Heart right ventricle (tissue), 16 donors: ENCODE data around the gene KSR1. TPM values are rescaled to one million over a fixed set of nuclear protein-coding genes. Genes with fewer than 3 reads are reported as not detected.

Experiments used
- ATAC-seq, 8 donors: fragments of 200-7000 bp; cut with Tn5 transposase; one replicate each; pipeline ENCODE4 v1.9.1; 2020; ENCODE audit warnings: mild to moderate bottlenecking in 8 of 8, moderate library complexity in 8 of 8, moderate number of reproducible peaks in 1 of 8
- DNase-seq, 2 donors: peaks; one replicate each; pipeline ENCODE4 v3.0.0-alpha.2; 2020
- H3K27ac ChIP-seq, 10 donors: fragments of 200-600 bp; sonication (generic) in 2 of 10; one replicate each; pipeline versions ENCODE4 v1.5.0 to v1.8.0; 2020 to 2022; ENCODE audit warnings: mild to moderate bottlenecking in 3 of 10
- H3K27me3 ChIP-seq, 7 donors: fragments of 200-600 bp; one replicate each; pipeline ENCODE4 v1.8.0; 2021 to 2022; ENCODE audit warnings: mild to moderate bottlenecking in 2 of 7
- H3K36me3 ChIP-seq, 9 donors: fragments of 200-600 bp; sonication (generic) in 1 of 9; one replicate each; pipeline versions ENCODE4 v1.5.0 to v1.8.0; 2020 to 2022; ENCODE audit warnings: mild to moderate bottlenecking in 2 of 9
- H3K4me1 ChIP-seq, 9 donors: fragments of 200-600 bp; sonication (generic) in 1 of 9; one replicate each; pipeline versions ENCODE4 v1.5.0 to v1.8.0; 2020 to 2022; ENCODE audit warnings: mild to moderate bottlenecking in 4 of 9
- H3K4me3 ChIP-seq, 10 donors: fragments of 200-600 bp; sonication (generic) in 2 of 10; one replicate each; pipeline versions ENCODE4 v1.5.0 to v1.8.0; 2020 to 2022; ENCODE audit warnings: mild to moderate bottlenecking in 7 of 10, moderate library complexity in 2 of 10
- H3K9me3 ChIP-seq, 11 donors: fragments of 200-600 bp in 10 of 11; sonication (generic) in 2 of 11; one replicate each; pipeline versions ENCODE4 v1.5.0 to v1.8.0; 2013 to 2022; ENCODE audit warnings: mild to moderate bottlenecking in 2 of 11, control low read depth in 1 of 11, moderate library complexity in 1 of 11
- CTCF ChIP-seq, 9 donors: fragments of 200-600 bp; sonication (generic) in 2 of 9; IDR thresholded peaks; one replicate each; pipeline versions ENCODE4 v1.5.0 to v1.8.0; 2021 to 2022; ENCODE audit warnings: antibody characterized with exemption in 9 of 9, mild to moderate bottlenecking in 5 of 9, moderate library complexity in 1 of 9
- WGBS, 2 donors: extraction: QIAGEN DNeasy Blood & Tissue Kit; methylation state at CpG; one replicate each; pipeline ENCODE4 v1.1.7; 2013; ENCODE audit warnings: inconsistent platforms in 1 of 2; 5-methylcytosine and 5-hydroxymethylcytosine counted together
- intact Hi-C, 10 donors: fragments of 100-400 bp; cut with DNase I; formaldehyde crosslinking; loops; one replicate each; pipeline versions ENCODE4 v1.11.1 to v1.14.2; 2022
- polyA plus RNA-seq, 2 donors: library from polyadenylated mRNA; stranded (reverse); fragments of 200-250 nt; gene quantifications; one replicate each; pipeline ENCODE4 v1.2.3, GENCODE V29; 2013
- total RNA-seq, 10 donors: library from RNA; stranded (reverse); fragmentation: NEBNext Ultra II Directional in 3 of 10; extraction: Animal tissue kit (Norgen Biotek cat#: 25700) in 3 of 10; gene quantifications; one replicate each; pipeline versions ENCODE4 v1.2.1 to v1.2.4, GENCODE V29; 2021 to 2023
- donor health status: Arrhythmogenic right ventricular cardiomyopathy.
- donor health status: ischemic (EF 13 %, LVEDD 7.1; RV severe dilation, severe dysfunction).
- donor health status: healthy with polysubstance abuse.
- donor health status: DM: no; HTN: yes; CAD: no.
- donor health status: DM: no; HTN: no; CAD: no.
- donor health status: ischemic (EF 25% LVEDD 6.9; RV normal size, moderate dysfunction).
- donor health status: ischemic (EF 25% LVEDD 5.7; RV mildly dilated, moderate dysfunction).
- donor health status: healthy.
- donor health status: DM: yes; HTN: yes; CAD: no.
- donor health status: Ischemic cardiomyopathy.
- donor health status: ischemic (EF 35%, LVEDD 5.7; RV mildly dilated, moderate dysfunction).
- donor health status: nonischemic (EF 11% LVEDD 7.7; RV severe dilation, severe dysfunction).
- donor health status: DM: yes; HTN: yes; CAD: no.
- donor health status: PGD.
- donor health status: ischemic (EF 29% LVEDD 5.4; RV normal size, mild dysfunction).
- donor health status: nonischemic (EF 23%, LVEDD 6.1; RV moderate dilation, normal function).

Gene KSR1
- total and polyA plus RNA-seq, 12 donors = 5.6 to 19.6 (median 8.6) TPM

DNA sequence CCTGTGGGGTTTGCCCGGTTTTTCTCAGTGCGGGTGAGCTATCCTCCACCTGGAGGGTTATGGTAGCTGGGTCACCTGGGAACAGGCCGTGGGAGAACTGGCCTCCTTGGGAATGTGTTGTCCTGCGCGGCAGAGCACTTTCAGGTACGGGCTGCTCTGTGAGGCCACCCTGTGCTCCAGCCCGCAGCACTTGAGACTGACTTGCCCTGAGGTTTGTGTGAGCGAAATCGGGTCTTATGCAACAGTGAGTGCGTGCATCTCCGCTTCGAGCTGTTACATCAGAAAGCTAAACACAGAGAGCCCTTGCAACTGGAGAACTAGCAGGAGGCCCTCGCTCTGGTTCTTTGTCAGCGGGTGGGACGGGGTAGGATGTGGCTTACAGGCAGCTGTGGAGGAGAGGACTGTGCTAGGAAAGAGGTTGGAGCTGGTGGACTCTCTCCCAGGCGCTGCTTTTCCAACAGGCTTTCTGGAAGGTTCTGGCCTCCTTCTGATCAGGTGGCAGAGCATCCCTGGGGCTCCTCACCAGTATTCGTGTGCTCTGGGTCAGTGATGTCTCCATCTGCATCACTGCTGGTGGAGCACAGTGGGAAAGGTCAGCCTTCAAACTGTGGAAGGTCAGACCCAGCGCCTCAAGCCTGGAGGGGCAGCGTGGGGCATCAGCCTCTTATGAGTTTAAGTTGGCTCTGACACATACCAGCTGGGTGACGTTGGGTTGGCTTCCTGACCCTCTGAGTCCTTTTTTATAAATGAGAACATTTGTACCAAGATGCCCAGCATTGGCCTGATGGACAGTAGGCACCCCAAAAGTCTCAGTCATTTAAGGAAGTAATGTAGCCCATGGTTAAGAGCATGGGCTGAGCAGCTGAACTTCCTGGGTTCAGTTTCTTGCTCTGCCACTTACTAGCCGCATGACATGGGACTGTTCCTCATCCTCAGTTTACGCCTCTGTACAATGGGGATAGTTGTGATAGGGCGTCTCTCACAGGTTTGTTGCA, 76.3 kb downstream of the KSR1 start:
- intact Hi-C loops = no loop called here
- no peak for DNase-seq
- peak in 5 of 8 donors; percentile 33 to 52 (median 41) for ATAC-seq
- WGBS, 2 donors = 87 to 94% methylated on average over 23 of the region's 23 CpGs
- no peak for TF ChIP-seq CTCF (IDR thresholded peaks at IDR 0.05)
- peaks cover 0 to 64% (median 6%) of the 10 kb centered on the region in 9 donors for H3K4me1 ChIP-seq
- H3K27me3 ChIP-seq = no peaks in the 10 kb centered on the region
- H3K4me3 ChIP-seq = no peak overlapping the region
- no peaks in the 10 kb centered on the region for H3K9me3 ChIP-seq
- peak overlapping the region in 1 of 10 donors; percentile 76 for H3K27ac ChIP-seq
- H3K36me3 ChIP-seq = no peaks in the 10 kb centered on the region

DNA sequence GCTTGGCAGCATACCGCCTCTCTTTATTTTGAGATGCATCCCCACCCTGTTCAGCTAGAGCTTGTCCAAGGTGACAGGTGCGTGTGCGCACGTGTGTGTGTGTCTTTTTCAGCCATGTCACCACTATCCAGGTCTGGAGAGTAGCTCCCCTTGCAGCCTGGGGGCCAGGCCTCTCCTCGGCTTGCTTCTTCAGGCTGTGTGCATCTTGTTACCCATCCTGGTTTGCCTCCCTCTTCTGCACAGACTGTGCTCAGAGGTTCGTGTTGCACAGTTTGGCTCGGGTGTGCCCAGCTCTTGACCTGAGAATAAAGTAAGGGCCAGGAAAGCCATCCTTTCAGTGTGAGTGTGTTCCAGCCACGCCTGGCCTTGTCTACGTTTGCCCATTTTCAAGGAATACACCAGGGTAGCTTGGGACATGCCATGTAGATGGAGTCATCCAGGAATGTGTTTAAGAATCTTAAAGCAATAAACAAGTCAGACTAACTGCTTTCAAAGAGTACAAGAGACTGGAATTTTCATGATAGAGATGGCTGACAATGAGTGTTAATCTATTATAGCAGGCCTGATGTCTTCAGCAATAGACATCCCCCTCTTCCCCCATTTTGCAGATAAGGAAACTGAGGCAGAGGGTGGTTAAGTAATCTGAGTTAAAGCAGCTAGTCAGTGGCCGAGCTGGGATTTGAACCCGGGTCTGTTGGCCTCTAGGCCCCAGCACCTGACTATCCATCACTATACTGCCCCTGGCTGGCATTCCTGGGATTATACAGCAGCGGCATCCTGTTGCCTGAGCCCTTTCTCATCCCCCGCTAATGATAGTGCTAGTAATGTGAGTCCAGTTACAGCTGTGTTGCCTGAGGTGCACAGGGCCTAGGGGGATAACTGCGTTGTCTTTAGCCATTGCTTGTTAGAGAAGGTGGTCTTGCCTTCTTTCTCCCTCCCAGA, 77.9 kb downstream of the KSR1 start:
- 93 to 95% methylated on average over 14 of the region's 14 CpGs for WGBS, 2 donors

GRCh38 chr17:27535178-27535928, 79.1 kb downstream of the KSR1 start:
- no peaks in the 10 kb centered on the region for H3K27me3 ChIP-seq
- intact Hi-C loops = no loop called here
- 73 to 81% methylated on average over 12 of the region's 12 CpGs for WGBS, 2 donors
- H3K9me3 ChIP-seq = no peaks in the 10 kb centered on the region
- no peak overlapping the region for H3K4me3 ChIP-seq
- peaks cover 4 to 63% (median 13%) of the 10 kb centered on the region in 9 donors for H3K4me1 ChIP-seq
- no peaks in the 10 kb centered on the region for H3K36me3 ChIP-seq
- no peak for TF ChIP-seq CTCF (IDR thresholded peaks at IDR 0.05)
- no peak overlapping the region for H3K27ac ChIP-seq
- ATAC-seq = no peak
- no peak for DNase-seq

More for the DNA sequence above, 77.9 kb downstream of the KSR1 start:
- H3K4me1 ChIP-seq = peaks cover 0 to 63% (median 6%) of the 10 kb centered on the region in 9 donors
- intact Hi-C loops = no loop called here
- H3K36me3 ChIP-seq = no peaks in the 10 kb centered on the region
- H3K27ac ChIP-seq = no peak overlapping the region
- no peak for DNase-seq
- ATAC-seq = no peak
- H3K4me3 ChIP-seq = no peak overlapping the region
- H3K9me3 ChIP-seq = no peaks in the 10 kb centered on the region
- TF ChIP-seq CTCF (IDR thresholded peaks at IDR 0.05) = no peak
- no peaks in the 10 kb centered on the region for H3K27me3 ChIP-seq
